Measurements from ENCODE around the gene CCN6.
"Not testable (repeated sequence)": the region's sequence is repeated elsewhere in the genome, so short reads cannot be mapped to it uniquely, and the experiment has no call there.

Gene CCN6

GRCh38 chr6:112049026-112049799, 4.7 kb upstream of the CCN6 start:
- no peak for DNase-seq (ENCODE audit: low read depth in 2 of 2, low spot score in 1 of 2)

- DNase-seq (ENCODE audit: low read depth in 2 of 2, low spot score in 1 of 2): no peak
Measured at GRCh38 chr6:112049996-112050395, 3.9 kb upstream of the CCN6 start.

- DNase-seq (ENCODE audit: low read depth in 2 of 2, low spot score in 1 of 2): no peak
Measured at GRCh38 chr6:112050429-112050828, 3.5 kb upstream of the CCN6 start.

GRCh38 chr6:112051251-112051740, 2.6 kb upstream of the CCN6 start:
- DNase-seq (ENCODE audit: low read depth in 2 of 2, low spot score in 1 of 2): not testable (repeated sequence)

- no peak for DNase-seq (ENCODE audit: low read depth in 2 of 2, low spot score in 1 of 2)
Measured at GRCh38 chr6:112054555-112055190, 769 bp downstream of the CCN6 start.

- DNase-seq (ENCODE audit: low read depth in 2 of 2, low spot score in 1 of 2): no peak
Measured at GRCh38 chr6:112058243-112059032, 4.5 kb downstream of the CCN6 start.

- DNase-seq (ENCODE audit: low read depth in 2 of 2, low spot score in 1 of 2): no peak
Measured at GRCh38 chr6:112061605-112062004, 7.7 kb downstream of the CCN6 start.

GRCh38 chr6:112062966-112063365, 9.1 kb downstream of the CCN6 start:
- DNase-seq (ENCODE audit: low read depth in 2 of 2, low spot score in 1 of 2): no peak

- DNase-seq (ENCODE audit: low read depth in 2 of 2, low spot score in 1 of 2): no peak
Measured at GRCh38 chr6:112065426-112065986, 11.6 kb downstream of the CCN6 start.

GRCh38 chr6:112066606-112067005, 12.7 kb downstream of the CCN6 start:
- no peak for DNase-seq (ENCODE audit: low read depth in 2 of 2, low spot score in 1 of 2)

- DNase-seq (ENCODE audit: low read depth in 2 of 2, low spot score in 1 of 2): no peak
Measured at GRCh38 chr6:112081569-112081968, 27.7 kb downstream of the CCN6 start.

GRCh38 chr6:112085286-112086065, 31.6 kb downstream of the CCN6 start:
- DNase-seq (ENCODE audit: low read depth in 2 of 2, low spot score in 1 of 2): no peak

- no peak for DNase-seq (ENCODE audit: low read depth in 2 of 2, low spot score in 1 of 2)
Measured at GRCh38 chr6:112086744-112087135, 32.8 kb downstream of the CCN6 start.

GRCh38 chr6:112087136-112087911, 33.4 kb downstream of the CCN6 start, which contains the start of the genes FAM229B and TUBE1:
TSS of gene FAM229B (plus strand) at chr6:112087591. CDS start at chr6:112099284, 11,693 bp downstream.
TSS of gene TUBE1 (minus strand) at chr6:112087482. CDS start at chr6:112087434, 48 bp downstream.
- peak; percentile 74 to 82 for DNase-seq (ENCODE audit: low read depth in 2 of 2, low spot score in 1 of 2)

GRCh38 chr6:112087916-112088315, 34.0 kb downstream of the CCN6 start:
- DNase-seq (ENCODE audit: low read depth in 2 of 2, low spot score in 1 of 2): no peak

- DNase-seq (ENCODE audit: low read depth in 2 of 2, low spot score in 1 of 2): no peak
Measured at GRCh38 chr6:112096901-112097300, 43.0 kb downstream of the CCN6 start.

- no peak for DNase-seq (ENCODE audit: low read depth in 2 of 2, low spot score in 1 of 2)
Measured at GRCh38 chr6:112100561-112100960, 46.7 kb downstream of the CCN6 start.

GRCh38 chr6:112106026-112106425, 52.1 kb downstream of the CCN6 start:
- DNase-seq (ENCODE audit: low read depth in 2 of 2, low spot score in 1 of 2): not testable (repeated sequence)

- DNase-seq (ENCODE audit: low read depth in 2 of 2, low spot score in 1 of 2): no peak
Measured at GRCh38 chr6:112106562-112106961, 52.7 kb downstream of the CCN6 start.

GRCh38 chr6:112109262-112109661, 55.4 kb downstream of the CCN6 start:
- DNase-seq (ENCODE audit: low read depth in 2 of 2, low spot score in 1 of 2): no peak
